Subcutaneous abdominal adipose tissue (tissue), 5 donors: ENCODE data around the gene FZD10.

Experiments
- H3K27ac ChIP-seq: one replicate; pipeline ENCODE4 v1.7.0; 2013; ENCODE audit warnings: low read depth, mild to moderate bottlenecking, inconsistent platforms, low read length, moderate library complexity
- H3K27me3 ChIP-seq, 5 donors: one replicate each; pipeline ENCODE4 v1.7.0; 2013; ENCODE audit warnings: low read length in 5 of 5, inconsistent platforms in 1 of 5; ENCODE audit not compliant: control insufficient read depth in 5 of 5, insufficient read depth in 4 of 5
- H3K36me3 ChIP-seq, 5 donors: one replicate each; pipeline ENCODE4 v1.7.0; 2013; ENCODE audit warnings: low read length in 5 of 5; ENCODE audit not compliant: control insufficient read depth in 5 of 5, insufficient read depth in 5 of 5
- H3K4me1 ChIP-seq, 5 donors: one replicate each; pipeline ENCODE4 v1.7.0; 2013; ENCODE audit warnings: low read length in 5 of 5, mild to moderate bottlenecking in 3 of 5, moderate library complexity in 1 of 5; ENCODE audit not compliant: control insufficient read depth in 5 of 5, insufficient read depth in 5 of 5
- H3K4me3 ChIP-seq, 5 donors: one replicate each; pipeline ENCODE4 v1.7.0; 2013; ENCODE audit warnings: low read length in 5 of 5, low read depth in 1 of 5
- H3K9ac ChIP-seq, 5 donors: one replicate each; pipeline ENCODE4 v1.7.0; 2013; ENCODE audit warnings: low read length in 5 of 5, mild to moderate bottlenecking in 4 of 5, moderate library complexity in 3 of 5
- H3K9me3 ChIP-seq, 5 donors: one replicate each; pipeline ENCODE4 v1.7.0; 2013; ENCODE audit warnings: low read length in 5 of 5; ENCODE audit not compliant: control insufficient read depth in 5 of 5
- donor health status: healthy.
- donor health status: healthy.
- donor health status: healthy.
- donor health status: healthy.
- donor health status: healthy.

The FZD10 gene

DNA sequence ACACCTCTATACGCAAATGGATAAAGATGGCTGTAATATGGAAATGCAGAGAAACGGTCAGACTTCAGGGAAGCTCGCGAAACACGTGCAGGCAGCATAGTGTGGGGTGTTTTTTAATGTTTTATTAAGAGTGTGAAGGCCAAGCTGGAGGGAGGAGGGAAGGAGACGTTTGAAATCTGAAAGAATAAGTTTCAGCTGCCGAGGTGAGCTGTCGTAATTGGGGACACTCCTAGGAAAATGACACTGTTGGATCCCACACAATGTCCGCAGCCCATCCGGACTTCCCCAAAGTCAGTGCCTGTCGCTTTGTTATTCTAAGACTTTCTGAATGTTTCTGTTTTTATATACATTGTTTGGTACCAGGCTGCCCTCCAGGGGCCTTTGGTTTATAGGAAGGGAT, 8.3 kb downstream of the FZD10 start:
- H3K27me3 ChIP-seq, result peaks cover 11 to 27% (median 17%) of the 10 kb centered on the region in 5 donors
- no peak overlapping the region for H3K27ac ChIP-seq
- H3K9me3 ChIP-seq, result peaks cover 2 to 11% (median 5%) of the 10 kb centered on the region in 5 donors
- H3K36me3 ChIP-seq, result no peaks in the 10 kb centered on the region
- no peak overlapping the region for H3K4me3 ChIP-seq
- H3K4me1 ChIP-seq, result no peaks in the 10 kb centered on the region
- H3K9ac ChIP-seq, result no peak overlapping the region

- H3K4me1 ChIP-seq, result no peaks in the 10 kb centered on the region
- no peak overlapping the region for H3K4me3 ChIP-seq
- peaks cover 4 to 17% (median 9%) of the 10 kb centered on the region in 5 donors for H3K27me3 ChIP-seq
- H3K9me3 ChIP-seq, result peaks cover 2 to 35% (median 18%) of the 10 kb centered on the region in 5 donors
- H3K27ac ChIP-seq, result no peak overlapping the region
- H3K9ac ChIP-seq, result no peak overlapping the region
- H3K36me3 ChIP-seq, result no peaks in the 10 kb centered on the region
These were observed 15.5 kb downstream of the FZD10 start for GRCh38 chr12:130177635-130178242.

- Histone ChIP-seq H3K9ac (no peak overlapping the region), H3K27me3 (peaks cover 4 to 17% (median 13%) of the 10 kb centered on the region in 5 donors), H3K4me1 (no peaks in the 10 kb centered on the region), H3K4me3 (no peak overlapping the region), H3K9me3 (peaks cover 2 to 34% (median 18%) of the 10 kb centered on the region in 5 donors), H3K36me3 (no peaks in the 10 kb centered on the region), H3K27ac (no peak overlapping the region)
These were observed 16.0 kb downstream of the FZD10 start for GRCh38 chr12:130178282-130178681.

DNA sequence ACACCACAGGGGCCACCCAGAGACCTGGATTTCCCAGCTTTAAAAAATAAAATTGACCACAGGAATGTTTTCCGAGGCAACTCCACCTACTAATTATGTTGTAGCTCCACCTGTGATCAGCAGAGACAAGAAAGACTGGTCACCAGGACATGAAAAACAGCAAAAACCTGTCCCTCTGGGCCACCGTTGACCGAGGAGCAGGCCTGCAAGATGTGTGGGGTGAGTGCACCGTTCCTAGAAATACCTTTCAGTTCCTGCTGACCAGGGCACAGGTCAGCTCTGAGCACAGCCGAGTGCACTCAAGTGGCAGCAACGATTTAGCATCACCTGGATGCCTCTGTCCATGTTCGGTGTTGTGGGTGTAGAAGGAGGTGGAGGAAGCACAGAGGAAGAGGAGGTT, 16.9 kb downstream of the FZD10 start:
- Histone ChIP-seq H3K36me3 (no peaks in the 10 kb centered on the region), H3K9me3 (peaks cover 2 to 34% (median 18%) of the 10 kb centered on the region in 5 donors), H3K4me3 (no peak overlapping the region), H3K27ac (no peak overlapping the region), H3K9ac (no peak overlapping the region), H3K4me1 (no peaks in the 10 kb centered on the region), H3K27me3 (peaks cover 4 to 17% (median 14%) of the 10 kb centered on the region in 5 donors)

DNA sequence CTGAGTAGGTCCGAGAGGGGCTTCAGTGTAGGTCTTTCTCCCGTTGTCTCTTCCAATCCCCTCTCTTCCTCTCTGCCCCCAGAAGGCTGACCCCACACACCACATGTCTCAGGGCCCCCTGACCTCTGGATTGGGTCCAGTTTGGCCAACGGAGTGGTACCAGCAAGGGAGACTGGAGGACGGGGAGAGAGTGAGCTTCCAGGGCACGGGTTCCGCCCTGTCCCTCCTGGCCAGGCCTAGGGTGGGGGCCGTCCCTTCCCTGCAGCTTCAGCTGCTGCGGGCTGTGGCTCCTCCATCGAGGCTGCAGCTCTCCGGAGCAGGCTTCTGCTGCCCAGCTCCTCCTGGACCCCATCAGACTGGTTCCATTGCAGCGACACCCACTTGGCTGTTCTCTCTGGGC, 17.4 kb downstream of the FZD10 start:
- no peaks in the 10 kb centered on the region for H3K36me3 ChIP-seq
- H3K4me3 ChIP-seq, result no peak overlapping the region
- no peak overlapping the region for H3K27ac ChIP-seq
- peaks cover 2 to 34% (median 18%) of the 10 kb centered on the region in 5 donors for H3K9me3 ChIP-seq
- no peak overlapping the region for H3K9ac ChIP-seq
- peaks cover 4 to 18% (median 16%) of the 10 kb centered on the region in 5 donors for H3K27me3 ChIP-seq
- no peaks in the 10 kb centered on the region for H3K4me1 ChIP-seq

GRCh38 chr12:130181211-130181610, 18.9 kb downstream of the FZD10 start:
- peaks cover 4 to 21% (median 17%) of the 10 kb centered on the region in 5 donors for H3K27me3 ChIP-seq
- no peaks in the 10 kb centered on the region for H3K4me1 ChIP-seq
- no peak overlapping the region for H3K9ac ChIP-seq
- H3K4me3 ChIP-seq, result no peak overlapping the region
- no peaks in the 10 kb centered on the region for H3K36me3 ChIP-seq
- H3K27ac ChIP-seq, result no peak overlapping the region
- H3K9me3 ChIP-seq, result peaks cover 0 to 27% (median 12%) of the 10 kb centered on the region in 5 donors

- H3K27ac ChIP-seq, result no peak overlapping the region
- H3K36me3 ChIP-seq, result no peaks in the 10 kb centered on the region
- H3K4me1 ChIP-seq, result no peaks in the 10 kb centered on the region
- peaks cover 2 to 18% (median 4%) of the 10 kb centered on the region in 5 donors for H3K27me3 ChIP-seq
- H3K9me3 ChIP-seq, result peaks cover 0 to 15% (median 10%) of the 10 kb centered on the region in 5 donors
- no peak overlapping the region for H3K4me3 ChIP-seq
- no peak overlapping the region for H3K9ac ChIP-seq
These were observed 21.5 kb downstream of the FZD10 start for GRCh38 chr12:130183585-130184370.

GRCh38 chr12:130184404-130185090, 22.3 kb downstream of the FZD10 start:
- Histone ChIP-seq H3K27ac (no peak overlapping the region), H3K27me3 (peaks cover 2 to 13% (median 4%) of the 10 kb centered on the region in 5 donors), H3K36me3 (no peaks in the 10 kb centered on the region)

DNA sequence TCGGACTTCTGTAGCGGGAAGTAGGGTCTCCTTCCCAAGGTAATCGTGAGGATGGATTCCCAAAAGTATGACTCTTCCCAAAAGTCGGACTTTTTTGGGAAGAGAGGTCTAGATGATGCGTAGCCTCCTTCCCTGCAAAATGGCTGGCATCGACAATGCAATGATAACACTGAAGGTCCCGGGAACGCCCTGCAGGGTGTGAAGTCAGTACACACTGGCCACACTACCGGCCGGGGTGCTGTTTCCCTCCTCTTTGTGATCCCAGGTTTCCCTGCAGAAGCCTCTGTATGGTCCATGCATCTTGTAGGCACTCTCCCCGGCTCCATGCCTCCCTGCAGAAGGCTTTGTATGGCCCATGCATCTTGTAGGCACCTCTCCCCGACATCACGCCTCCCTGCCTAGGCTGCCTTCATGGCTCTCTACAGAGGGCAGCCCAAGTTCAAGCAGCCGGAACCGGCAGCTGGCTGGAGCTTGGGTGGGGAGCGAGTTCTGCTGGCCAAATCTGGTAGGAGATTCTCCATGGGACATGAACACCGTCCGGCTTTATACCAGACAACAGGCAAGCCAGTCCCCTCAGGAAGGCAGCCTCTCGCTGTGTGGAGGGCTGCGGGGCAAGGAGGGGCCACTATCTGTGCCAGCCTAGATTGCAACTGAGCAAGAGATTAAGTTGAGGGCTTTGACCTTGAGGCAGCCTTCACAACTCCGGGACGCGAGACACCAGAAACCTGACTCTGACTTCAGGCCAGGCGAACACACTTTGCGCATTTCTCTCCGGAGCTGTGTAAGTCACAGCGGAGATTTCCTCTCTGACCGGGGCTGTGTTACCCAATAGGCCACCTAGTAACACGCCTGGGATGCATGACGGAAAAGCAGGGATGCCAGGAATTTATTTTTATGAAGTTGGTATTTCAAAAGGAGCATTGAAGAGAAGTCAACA, 23.5 kb downstream of the FZD10 start:
- no peak overlapping the region for H3K4me3 ChIP-seq
- no peak overlapping the region for H3K27ac ChIP-seq
- H3K4me1 ChIP-seq, result no peaks in the 10 kb centered on the region
- peaks cover 0 to 15% (median 10%) of the 10 kb centered on the region in 5 donors for H3K9me3 ChIP-seq
- no peak overlapping the region for H3K9ac ChIP-seq
- peaks cover 0 to 13% (median 4%) of the 10 kb centered on the region in 5 donors for H3K27me3 ChIP-seq
- H3K36me3 ChIP-seq, result no peaks in the 10 kb centered on the region

More at GRCh38 chr12:130184404-130185090, 22.3 kb downstream of the FZD10 start:
- Histone ChIP-seq H3K9me3 (peaks cover 0 to 15% (median 10%) of the 10 kb centered on the region in 5 donors), H3K9ac (no peak overlapping the region), H3K4me3 (no peak overlapping the region), H3K4me1 (no peaks in the 10 kb centered on the region)
